HepG2 (cell line): ENCODE measurements around the gene ATP7A. TPM values are rescaled to one million over a fixed set of nuclear protein-coding genes. Genes with fewer than 3 reads are reported as not detected.

ENCODE experiments used
- ATAC-seq: fragments of 200-7000 bp; cut with Tn5 transposase; 3 replicates; pipeline ENCODE4 v1.9.1; 2020; ENCODE audit warnings: mild to moderate bottlenecking, moderate library complexity
- BruUV-seq: library from RNA; stranded (reverse); fragments of 400-500 nt; replicated peaks from 2 replicates; lab custom pipeline; 2021; lab: Mats Ljungman, UMichigan
- CTCF ChIA-PET: fragments of 300-600 bp; formaldehyde crosslinking; extraction: SDS; loops from one replicate; lab custom pipeline; 2021; ENCODE audit warnings: low total read pairs, inconsistent platforms, low intra/inter-chr PET ratio; lab: Yijun Ruan, JAX
- POLR2A ChIA-PET: fragments of 350-600 bp; sonication (Branson Sonifier 250); formaldehyde crosslinking; loops from one replicate; lab custom pipeline; 2020; ENCODE audit warnings: antibody characterized with exemption, inconsistent platforms; lab: Yijun Ruan, JAX
- DNase-seq: peaks from one replicate; pipeline ENCODE4 v3.0.0-alpha.2; 2015; ENCODE audit warnings: low spot score
- FAIRE-seq: peaks from 3 replicates; lab custom pipeline; 2011; peaks lifted over from hg19 to GRCh38; lab: Jason Lieb, UNC
- H2AFZ ChIP-seq: one replicate; pipeline ENCODE4 v1.6.1; 2011; ENCODE audit warnings: low read length, inconsistent platforms
- H3K27ac ChIP-seq: fragments of 300-600 bp; 3 replicates; pipeline ENCODE4 v1.8.0; 2011; ENCODE audit warnings: mixed run types, mild to moderate bottlenecking, mixed read lengths, low read length, inconsistent platforms; ENCODE audit not compliant: insufficient read depth; ENCODE audit errors: extremely low read length
- H3K27me3 ChIP-seq, 2 experiments: fragments of 200-600 bp in 1 of 2; 2 replicates in 1 of 2; 3 replicates in 1 of 2; pipeline versions ENCODE4 v1.6.0 to v1.8.0; 2011; ENCODE audit warnings: low read length in 2 of 2, mild to moderate bottlenecking in 2 of 2, moderate library complexity in 2 of 2, inconsistent platforms in 1 of 2; ENCODE audit not compliant: insufficient read depth in 2 of 2, control insufficient read depth in 1 of 2
- H3K36me3 ChIP-seq, 2 experiments: fragments of 200-600 bp in 1 of 2; replicated peaks in 1 of 2; 2 replicates in 1 of 2; 3 replicates in 1 of 2; pipeline versions ENCODE4 v1.5.1 to v1.8.0; 2011; ENCODE audit warnings: low read length in 2 of 2, inconsistent platforms in 1 of 2; ENCODE audit not compliant: insufficient read depth in 2 of 2, control insufficient read depth in 1 of 2
- H3K4me1 ChIP-seq: 2 replicates; pipeline ENCODE4 v1.5.1; 2012; ENCODE audit warnings: low read length, inconsistent platforms; ENCODE audit not compliant: insufficient read depth
- H3K4me2 ChIP-seq: 2 replicates; pipeline ENCODE4 v1.6.0; 2011; ENCODE audit warnings: low read depth, low read length, inconsistent platforms
- H3K4me3 ChIP-seq, 3 experiments: fragments of 200-600 bp in 1 of 3; sonication (generic), shearing (Covaris generic) in 1 of 3; replicated peaks in 1 of 3; 2 replicates each; pipeline ENCODE4 v1.5.1; 2011 to 2016; ENCODE audit warnings: low read length in 3 of 3, inconsistent platforms in 2 of 3, low read depth in 2 of 3, mild to moderate bottlenecking in 2 of 3, control low read depth in 1 of 3, mixed read lengths in 1 of 3; ENCODE audit not compliant: insufficient read depth in 1 of 3
- H3K79me2 ChIP-seq: one replicate; pipeline ENCODE4 v1.6.1; 2011; ENCODE audit warnings: low read length, inconsistent platforms; ENCODE audit not compliant: insufficient read depth
- H3K9ac ChIP-seq: 2 replicates; pipeline ENCODE4 v1.6.0; 2011; ENCODE audit warnings: mild to moderate bottlenecking, low read depth, low read length, inconsistent platforms; ENCODE audit not compliant: insufficient read depth
- H3K9me3 ChIP-seq: 2 replicates; pipeline ENCODE4 v1.5.1; 2012; ENCODE audit warnings: mild to moderate bottlenecking, low read length
- H4K20me1 ChIP-seq: 2 replicates; pipeline ENCODE4 v1.6.0; 2011; ENCODE audit warnings: inconsistent platforms, mild to moderate bottlenecking, low read length, moderate library complexity; ENCODE audit not compliant: insufficient read depth
- AKAP8 ChIP-seq: sonication (generic); formaldehyde crosslinking; IDR thresholded peaks from 2 replicates; pipeline ENCODE4 v1.5.1; 2020; ENCODE audit warnings: mild to moderate bottlenecking, missing genetic modification reagents
- ARID2 ChIP-seq: sonication (generic); formaldehyde crosslinking; IDR thresholded peaks from 2 replicates; pipeline ENCODE4 v1.8.1; 2022; ENCODE audit warnings: mild to moderate bottlenecking, missing genetic modification reagents, borderline replicate concordance
- CBX1 ChIP-seq: IDR thresholded peaks from one replicate; pipeline ENCODE4 v1.6.1; 2016; ENCODE audit warnings: antibody characterized with exemption, low read depth
- FOXA1 ChIP-seq, 2 experiments: fragments of 450-650 bp in 1 of 2; sonication (generic) in 1 of 2; formaldehyde crosslinking in 1 of 2; IDR thresholded peaks; 2 replicates each; pipeline versions ENCODE4 v1.4.0 to v1.6.1; 2016 to 2020; ENCODE audit warnings: missing genetic modification reagents in 1 of 2
- MIER2 ChIP-seq: IDR thresholded peaks from 2 replicates; pipeline ENCODE4 v1.6.1; 2016; ENCODE audit warnings: missing biosample characterization, missing genetic modification reagents
- NR2C2 ChIP-seq: sonication (generic); formaldehyde crosslinking; IDR thresholded peaks from 2 replicates; pipeline ENCODE4 v1.4.0; 2020; ENCODE audit warnings: missing genetic modification reagents, mild to moderate bottlenecking, moderate library complexity, borderline replicate concordance
- ZNF34 ChIP-seq: sonication (generic); formaldehyde crosslinking; IDR thresholded peaks from 2 replicates; pipeline ENCODE4 v1.4.0; 2020; ENCODE audit warnings: mild to moderate bottlenecking, missing genetic modification reagents, borderline replicate concordance
- WGBS: methylation state at CpG from one replicate; pipeline ENCODE4 v1.1.6; 2017; ENCODE audit warnings: low lambda C conversion rate; 5-methylcytosine and 5-hydroxymethylcytosine counted together
- in situ Hi-C: cut with HindIII; loops from 2 replicates; pipeline ENCODE4 v1.10.0; 2017; ENCODE audit warnings: low pct_unique_long_range_greater_than_20kb; ENCODE audit not compliant: extremely low pct_ligation_motif_present
- intact Hi-C: fragments of 100-400 bp; cut with micrococcal nuclease; formaldehyde crosslinking; loops from one replicate; pipeline ENCODE4 v1.10.0; 2022; ENCODE audit not compliant: unreplicated experiment
- polyA plus RNA-seq, 8 experiments: library from polyadenylated mRNA; depleted of rRNA in 3 of 8; stranded (reverse) in 7 of 8; unstranded in 1 of 8; fragments of >200 nt; fragmentation: Illumina TruSeq in 4 of 8; extraction: Trizol in 4 of 8; gene quantifications; 2 replicates each; pipeline versions ENCODE4 v1.2.1 to v1.2.3, GENCODE V29; 2011 to 2016; ENCODE audit warnings: low read depth in 4 of 8, missing spikeins in 1 of 8, mixed read lengths in 1 of 8; ENCODE audit not compliant: insufficient read depth in 1 of 8
- total RNA-seq, 5 experiments: library from RNA; depleted of rRNA; stranded (reverse); fragments of >200 nt; fragmentation: Illumina TruSeq; extraction: Trizol; gene quantifications; 2 replicates each; pipeline ENCODE4 v1.2.3, GENCODE V29; 2016; ENCODE audit warnings: low read depth in 1 of 5
- TF ChIP-seq, protein P1 (sequence below): sonication (generic); formaldehyde crosslinking; IDR thresholded peaks from 2 replicates; pipeline ENCODE4 v1.4.0; 2020; ENCODE audit warnings: mild to moderate bottlenecking, missing genetic modification reagents

ATP7A gene
- total and polyA plus RNA-seq, 2 of the 13 experiments (the other 11 are each of a cell fraction or from before 2014, with no cell fraction given), result 1.7 to 4.7 TPM

- H4K20me1 ChIP-seq, result no peaks in the 10 kb centered on the region
- H3K79me2 ChIP-seq, result no peaks in the 10 kb centered on the region
- H3K36me3 ChIP-seq, result no peaks in the 10 kb centered on the region
- H3K27me3 ChIP-seq, result no peaks in the 10 kb centered on the region
- in situ Hi-C loops, result no loop called here
- ATAC-seq, result no peak
- DNase-seq, result no peak
- no peak for FAIRE-seq
- WGBS, result 100% methylated on average over 1 of the region's 1 CpG
- intact Hi-C loops, result no loop called here
- no peak for TF ChIP-seq ZNF34 (CRISPR knock-in tag)
- no peak for TF ChIP-seq MIER2 (CRISPR knock-in tag)
- H3K9ac ChIP-seq, result no peak overlapping the region
- no peak overlapping the region for H3K4me2 ChIP-seq
- ChIA-PET POLR2A (no interaction called here), CTCF (no interaction called here)
- no peak overlapping the region for H3K4me3 ChIP-seq
- no peak overlapping the region for H3K27ac ChIP-seq
- H2AFZ ChIP-seq, result no peak overlapping the region
- no peaks in the 10 kb centered on the region for H3K9me3 ChIP-seq
- no peaks in the 10 kb centered on the region for H3K4me1 ChIP-seq
- no TSS peak for BruUV-seq
These were observed 67.0 kb downstream of the ATP7A start for GRCh38 chrX:77977518-77977917.

DNA sequence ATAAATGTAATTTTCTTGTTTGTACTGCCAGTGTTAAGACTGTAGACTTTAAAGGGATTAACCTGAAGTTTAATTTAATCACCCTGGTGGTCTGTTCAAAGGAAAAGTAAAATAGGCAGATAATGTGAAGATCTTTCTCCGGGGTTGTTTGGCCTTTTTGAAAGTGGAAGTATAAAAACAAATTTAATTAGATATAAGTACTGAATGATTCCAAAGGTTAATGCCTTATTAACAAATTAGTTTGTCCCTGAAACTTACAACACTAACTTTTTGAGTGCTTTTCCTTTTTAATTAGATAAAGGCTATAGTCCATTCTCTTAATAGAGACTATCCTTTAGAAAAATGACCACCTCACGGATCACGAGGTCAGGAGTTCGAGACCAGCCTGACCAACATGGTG lies 69.4 kb downstream of the ATP7A start:
- Histone ChIP-seq H3K4me3 (no peak overlapping the region), H3K36me3 (no peaks in the 10 kb centered on the region), H3K9me3 (no peaks in the 10 kb centered on the region), H3K4me1 (no peaks in the 10 kb centered on the region), H2AFZ (no peak overlapping the region), H3K27me3 (no peaks in the 10 kb centered on the region), H3K27ac (no peak overlapping the region), H4K20me1 (no peaks in the 10 kb centered on the region)
- DNase-seq (no peak), ATAC-seq (no peak)
- POLR2A ChIA-PET, result no interaction called here
- 94% methylated on average over 4 of the region's 4 CpGs for WGBS
- in situ Hi-C loops, result no loop called here
- no peak for TF ChIP-seq ARID2
- no peak for TF ChIP-seq FOXA1 (IDR thresholded peaks at IDR 0.05)
- no peak for TF ChIP-seq FOXA1 (CRISPR knock-in tag; IDR thresholded peaks at IDR 0.05)
- TF ChIP-seq NR2C2 (CRISPR knock-in tag), result no peak
- TF ChIP-seq, protein P1, sequence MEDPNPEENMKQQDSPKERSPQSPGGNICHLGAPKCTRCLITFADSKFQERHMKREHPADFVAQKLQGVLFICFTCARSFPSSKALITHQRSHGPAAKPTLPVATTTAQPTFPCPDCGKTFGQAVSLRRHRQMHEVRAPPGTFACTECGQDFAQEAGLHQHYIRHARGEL (CRISPR knock-in tag), result no peak
- TF ChIP-seq AKAP8, result no peak
- no peak for TF ChIP-seq CBX1
- TF ChIP-seq, all 625 proteins: peak for 0
- intact Hi-C loops, result no loop called here
- Histone ChIP-seq H3K4me2 (no peak overlapping the region), H3K79me2 (no peaks in the 10 kb centered on the region), H3K9ac (no peak overlapping the region)
- no peak for FAIRE-seq
- CTCF ChIA-PET, result no interaction called here
- no TSS peak for BruUV-seq
